HTR-8/SVneo (cell line): ENCODE measurements around the gene RPS6KL1.

ENCODE experiments used
- DNase-seq: peaks from one replicate; pipeline ENCODE4 v3.0.0; 2011; ENCODE audit warnings: low spot score, mixed read lengths; ENCODE audit not compliant: insufficient read length
- FAIRE-seq: peaks from 2 replicates; lab custom pipeline; 2011; peaks lifted over from hg19 to GRCh38; lab: Jason Lieb, UNC

RPS6KL1 gene

DNA sequence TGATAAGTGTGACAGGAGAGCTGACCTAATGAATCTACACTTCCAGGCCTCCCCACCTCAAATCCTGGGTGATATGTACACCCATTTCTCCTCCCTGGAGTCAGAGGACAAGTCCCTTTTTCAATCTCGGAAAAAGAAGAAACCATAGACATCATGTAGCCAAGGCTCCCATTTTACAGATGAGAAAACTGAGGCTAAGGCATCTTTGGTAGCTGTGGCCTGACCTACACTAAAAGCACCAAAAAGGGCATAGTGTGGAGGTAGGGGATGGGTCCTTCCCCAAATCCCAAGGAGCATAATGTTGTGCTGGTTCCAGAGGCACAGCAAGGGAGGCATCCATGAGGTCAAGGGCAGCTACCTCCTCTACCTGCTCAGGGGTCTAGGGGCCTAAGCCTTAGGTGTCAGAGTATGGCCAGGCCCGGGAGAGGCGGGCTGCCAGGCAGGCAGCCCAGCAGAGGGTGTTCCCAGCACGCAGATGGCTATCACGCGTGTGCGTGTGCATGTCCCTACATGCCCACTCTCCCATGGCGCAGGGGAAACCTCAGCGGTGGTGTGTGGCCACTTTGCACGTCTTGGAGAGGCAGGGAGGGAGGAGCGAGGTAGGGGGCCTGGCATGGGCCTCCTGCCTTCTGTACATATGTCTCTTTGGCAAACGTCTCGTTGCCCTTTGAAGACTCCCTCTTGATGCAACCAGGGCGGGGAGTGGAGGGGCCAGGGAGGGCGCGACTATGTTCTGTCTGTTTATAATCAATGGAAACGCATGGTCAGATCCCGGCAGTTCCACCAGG is 29.8 kb upstream of the RPS6KL1 start:
- FAIRE-seq (peak; percentile 94), DNase-seq (no peak)

DNA sequence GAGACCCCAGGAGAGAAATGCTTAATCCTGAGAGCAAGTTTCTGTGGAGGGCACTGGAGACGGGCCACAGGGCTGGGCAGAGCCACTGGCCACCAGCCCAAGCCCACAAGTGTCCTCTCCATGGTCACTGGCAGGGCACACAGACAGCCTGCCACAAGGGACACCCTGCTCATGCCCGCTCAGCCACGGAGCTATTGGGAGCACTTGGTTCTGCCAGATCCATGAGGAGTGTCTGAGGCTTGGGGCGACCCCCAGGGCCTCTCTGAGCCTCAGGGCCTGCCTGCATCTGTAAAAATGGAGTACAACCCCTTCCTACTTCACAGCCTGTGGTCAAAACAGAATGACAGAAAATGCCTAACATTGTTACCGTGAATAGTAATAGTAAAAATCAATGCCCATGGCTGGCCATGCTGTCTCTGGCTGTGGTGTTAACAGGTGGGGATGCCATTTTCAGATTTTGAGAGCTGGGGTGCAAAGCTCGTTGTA is 29.2 kb upstream of the RPS6KL1 start:
- no peak for DNase-seq
- FAIRE-seq: no peak

- FAIRE-seq (peak; percentile 75), DNase-seq (no peak)
These were observed 28.6 kb upstream of the RPS6KL1 start for GRCh38 chr14:74951443-74952179.

DNA sequence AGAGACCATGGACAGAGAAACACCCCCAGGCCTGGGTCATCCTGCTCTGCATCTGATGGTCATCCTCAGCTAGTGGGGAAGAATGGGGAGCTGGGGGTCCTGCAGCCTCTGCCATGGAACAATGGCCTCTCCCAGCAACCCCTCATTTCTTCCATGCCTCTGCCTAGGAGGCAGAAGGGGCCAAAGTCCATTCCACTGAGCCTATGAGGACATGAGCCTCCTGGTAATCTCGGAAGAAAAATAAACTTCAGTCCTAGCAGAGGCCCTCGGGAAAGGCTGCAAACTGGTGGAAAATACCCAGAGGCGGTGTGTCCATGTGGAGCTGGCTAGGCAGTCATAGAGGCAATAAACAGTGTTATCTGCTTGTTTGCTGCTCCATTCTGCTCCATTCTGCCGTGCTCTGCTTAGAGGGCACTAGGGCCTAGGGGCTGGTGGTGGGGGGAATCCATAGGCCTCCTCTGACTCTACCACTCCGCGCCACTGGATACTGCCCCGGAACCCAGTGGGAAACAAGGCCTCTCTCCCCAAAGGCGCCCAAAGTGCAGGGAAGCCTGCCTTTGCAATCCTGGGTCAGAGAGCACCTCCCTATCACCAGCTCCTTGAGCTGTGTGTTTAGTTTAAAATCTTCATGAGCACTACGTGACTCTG is 27.9 kb upstream of the RPS6KL1 start:
- FAIRE-seq (peak; percentile 75), DNase-seq (no peak)

GRCh38 chr14:74949859-74950573 is 27.0 kb upstream of the RPS6KL1 start:
- peak; percentile 72 for FAIRE-seq
- DNase-seq: no peak

DNA sequence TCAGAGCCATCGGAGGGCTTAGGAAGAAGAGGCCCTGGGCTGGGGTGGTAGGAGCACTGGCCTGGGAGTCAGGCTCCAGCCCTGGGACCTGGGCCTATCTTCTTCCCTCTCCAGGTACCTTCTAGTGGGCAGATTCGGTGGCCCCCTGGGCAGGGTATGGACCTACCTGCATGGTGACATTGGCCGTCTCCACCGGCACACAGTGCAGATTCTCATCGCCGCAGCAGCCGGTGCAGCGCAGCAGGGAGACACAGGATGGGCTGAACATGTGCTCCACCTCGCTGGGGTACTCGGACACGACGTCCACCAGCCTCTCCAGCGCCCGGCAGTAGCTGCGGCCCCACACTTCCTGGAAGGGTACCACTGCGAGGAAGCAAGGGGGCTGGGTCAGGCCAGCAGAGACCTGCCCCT is 26.1 kb upstream of the RPS6KL1 start:
- FAIRE-seq (peak; percentile 72), DNase-seq (no peak)

DNA sequence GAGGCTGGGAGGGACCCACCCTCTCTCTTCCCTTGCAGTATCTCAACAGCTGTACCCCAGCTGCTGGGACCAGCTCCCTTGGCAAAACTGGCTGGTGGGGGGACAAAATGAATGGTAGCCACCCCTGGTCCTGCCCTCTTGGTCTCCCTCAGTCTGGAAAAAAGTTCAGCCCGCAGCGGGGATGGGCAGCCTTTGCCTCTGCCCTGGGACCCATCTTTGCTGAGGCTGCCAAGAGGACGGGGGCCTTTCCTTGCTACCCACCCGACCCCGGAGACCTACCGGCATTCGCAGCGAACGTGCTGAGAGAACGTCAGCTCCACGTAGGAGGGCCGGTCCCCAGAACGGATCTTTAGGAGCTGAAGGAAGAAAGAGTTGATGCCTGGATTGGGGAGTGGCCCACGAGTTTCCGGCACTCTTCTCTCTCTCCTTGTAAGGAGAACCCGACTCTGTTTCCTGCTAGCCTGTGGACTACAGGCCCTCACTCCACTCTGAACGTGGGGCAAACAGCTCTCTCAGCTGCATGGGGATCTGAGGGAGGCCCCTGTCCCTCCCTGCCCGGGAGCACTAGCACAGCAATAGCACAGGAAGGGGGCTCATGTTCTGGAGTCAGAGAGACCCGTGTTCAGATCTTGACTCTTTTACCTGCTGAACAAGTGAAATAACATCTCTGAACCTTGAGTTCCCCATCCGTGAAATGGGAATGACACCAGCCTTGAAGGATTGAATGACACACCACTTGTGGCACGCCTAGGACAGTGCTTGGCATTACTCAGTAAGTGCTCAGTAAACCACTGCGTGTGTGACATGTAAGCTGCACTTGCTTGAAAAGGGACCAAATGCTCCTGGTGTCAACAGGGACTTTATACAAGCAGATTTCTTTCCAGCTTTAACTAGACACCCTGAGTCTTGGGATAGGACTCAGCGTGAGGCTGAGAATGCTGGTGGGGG is 25.4 kb upstream of the RPS6KL1 start:
- peak; percentile 86 for FAIRE-seq

DNA sequence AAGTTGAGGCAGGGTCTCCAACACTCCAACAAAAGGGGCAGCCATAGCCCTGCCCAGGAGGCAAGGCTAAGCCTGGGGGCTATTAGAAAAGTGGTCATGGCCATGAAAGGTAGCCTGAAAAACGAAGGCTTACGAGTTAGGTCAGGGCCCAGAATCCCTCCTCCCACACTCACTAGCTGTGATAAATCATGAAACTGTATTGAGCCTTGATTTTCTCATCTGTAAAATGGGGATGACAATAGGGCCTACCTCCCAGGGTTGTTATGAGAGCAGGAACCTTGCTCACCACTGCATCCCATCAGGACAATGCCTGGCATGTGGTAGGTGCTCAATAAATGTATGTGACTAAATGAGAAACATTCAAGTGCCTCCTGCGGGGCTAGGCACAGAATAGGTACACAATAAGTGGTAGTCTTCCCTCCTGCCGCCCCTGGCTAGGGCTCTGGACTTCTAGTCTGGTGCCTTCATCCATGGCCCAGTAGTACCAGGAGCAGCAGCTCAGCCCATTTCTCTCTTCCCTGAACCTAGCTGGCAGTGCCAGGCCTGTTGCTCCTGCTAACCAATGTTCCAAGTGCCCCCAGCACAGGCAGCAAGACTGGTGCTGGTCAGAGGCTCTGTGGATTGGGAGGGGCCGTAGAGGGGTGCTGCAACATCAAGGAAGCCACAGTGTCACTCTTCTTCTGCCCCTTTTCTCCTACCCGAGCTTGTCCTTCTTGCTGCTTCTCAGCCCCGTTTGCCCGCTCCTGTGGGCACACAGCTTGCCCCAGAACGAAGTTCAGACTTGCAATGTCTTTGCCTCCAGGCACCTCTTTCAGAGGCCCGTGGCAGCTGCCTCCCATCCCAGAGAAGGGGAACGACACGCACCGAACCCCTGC is 24.5 kb upstream of the RPS6KL1 start:
- FAIRE-seq (peak; percentile 89), DNase-seq (no peak)

More for the DNA sequence above, 25.4 kb upstream of the RPS6KL1 start:
- no peak for DNase-seq

GRCh38 chr14:74946659-74947281 is 23.7 kb upstream of the RPS6KL1 start:
- FAIRE-seq: no peak
- no peak for DNase-seq

DNA sequence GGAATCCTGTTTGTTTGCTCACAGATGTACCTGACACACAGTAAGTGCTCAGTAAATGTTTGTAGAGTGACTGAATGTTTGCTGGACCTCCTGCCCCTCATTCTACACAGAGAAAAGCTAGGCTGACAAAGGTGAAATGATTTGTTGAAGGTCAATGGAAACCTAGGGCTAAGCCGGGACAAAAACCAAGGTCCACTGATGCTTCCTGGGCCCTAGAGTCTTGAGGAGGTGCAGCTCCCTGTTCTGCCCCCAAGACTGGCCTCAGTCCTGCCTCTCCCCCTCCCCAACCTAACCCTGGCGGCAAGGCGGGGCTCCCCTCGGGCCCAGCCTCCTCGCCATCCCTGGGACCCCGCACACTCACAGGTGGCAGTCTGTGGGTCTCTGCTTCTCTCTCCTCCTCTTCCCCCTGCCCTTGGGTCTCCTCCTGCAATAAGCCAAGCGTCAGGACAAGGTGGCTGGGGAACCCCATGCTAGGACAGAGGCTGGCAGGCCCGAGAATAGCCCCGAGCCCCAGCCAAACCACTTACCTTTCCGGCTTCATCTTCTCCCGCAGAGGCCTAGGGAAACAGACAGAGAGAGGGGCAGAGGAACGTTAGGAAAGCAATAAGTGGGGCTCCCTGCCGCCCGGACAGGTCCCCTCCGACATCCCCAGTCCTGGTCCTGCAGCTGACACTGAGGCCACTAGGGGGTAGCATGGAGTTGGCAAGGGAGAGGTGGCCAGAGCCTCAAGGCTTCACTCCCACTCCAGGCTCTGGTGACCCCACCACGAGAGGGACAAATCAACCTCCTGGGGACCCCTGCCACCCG is 23.0 kb upstream of the RPS6KL1 start:
- peak; percentile 99 for DNase-seq
- peak; percentile 99 for FAIRE-seq

DNA sequence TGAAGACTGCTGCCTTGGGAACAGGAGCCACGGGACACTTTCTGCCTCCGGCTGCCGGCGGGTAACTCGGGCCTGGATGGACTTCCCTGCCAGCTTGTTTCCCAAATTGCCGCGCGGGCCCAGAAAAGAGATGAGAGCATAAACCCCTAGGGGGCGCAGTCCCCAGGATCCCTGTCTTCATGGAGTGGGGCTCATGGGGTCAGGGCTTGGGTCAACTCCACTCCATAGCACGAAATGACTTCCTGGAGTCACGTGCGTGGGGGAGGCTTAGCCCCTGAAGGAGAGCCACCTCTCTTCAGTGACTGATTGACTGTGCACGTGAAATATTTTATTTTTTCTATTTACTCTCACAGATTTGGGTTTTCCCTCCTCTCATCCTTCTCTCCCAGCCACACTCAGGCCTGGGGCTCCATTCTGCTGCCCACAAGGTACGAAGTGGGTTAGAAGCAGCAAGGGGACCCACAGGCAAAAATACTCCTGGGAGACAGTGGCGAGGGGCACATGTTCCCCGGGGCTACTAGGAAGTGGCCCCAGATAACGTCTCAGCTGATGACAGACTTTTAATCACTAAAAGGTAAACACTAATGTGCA is 22.3 kb upstream of the RPS6KL1 start:
- FAIRE-seq (peak; percentile 66), DNase-seq (no peak)

GRCh38 chr14:74942608-74943007 is 19.5 kb upstream of the RPS6KL1 start:
- FAIRE-seq (peak; percentile 54), DNase-seq (no peak)

DNA sequence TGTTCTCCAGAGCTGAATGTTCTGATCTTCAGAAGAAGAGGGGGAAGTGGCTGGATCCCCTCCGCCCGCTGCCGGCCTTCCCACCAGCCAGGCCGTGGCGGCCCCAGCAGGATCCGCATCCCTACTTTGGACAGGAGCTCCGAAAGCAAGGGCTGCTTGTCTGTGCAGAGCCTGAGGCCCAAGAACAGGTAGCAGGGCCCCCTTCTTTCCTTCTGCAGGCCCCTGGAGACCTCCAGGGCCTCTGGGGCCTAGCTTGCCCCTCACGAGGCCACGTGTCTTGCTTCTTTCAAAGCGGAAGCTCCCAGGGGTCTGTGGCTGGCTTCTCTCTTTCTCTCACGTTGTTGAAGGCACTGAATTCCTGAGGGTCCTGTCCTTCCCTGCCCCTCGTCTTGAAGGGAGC is 19.1 kb upstream of the RPS6KL1 start:
- no peak for DNase-seq
- FAIRE-seq: no peak

DNA sequence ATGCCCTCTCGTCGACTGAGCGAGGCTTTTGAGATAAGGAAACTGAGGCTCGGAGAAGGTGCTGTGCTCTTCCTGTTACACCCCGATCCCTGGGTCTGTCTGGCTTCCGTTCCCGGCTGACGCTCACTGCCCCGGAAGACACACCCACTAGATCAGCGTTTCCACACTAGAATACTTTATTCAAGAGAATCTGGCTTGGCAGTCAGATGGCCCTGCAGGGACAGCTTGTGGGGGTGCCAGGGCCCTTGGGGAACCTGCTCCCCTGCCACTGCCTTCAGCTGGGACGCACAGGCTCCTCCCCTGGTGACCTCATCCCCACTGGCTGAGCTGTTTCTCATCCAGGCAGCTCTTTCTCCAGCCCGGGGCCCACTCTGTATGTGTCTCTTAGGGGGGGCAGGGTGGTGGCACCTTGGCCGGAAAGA is 18.6 kb upstream of the RPS6KL1 start:
- FAIRE-seq: peak; percentile 49
- DNase-seq: no peak

DNA sequence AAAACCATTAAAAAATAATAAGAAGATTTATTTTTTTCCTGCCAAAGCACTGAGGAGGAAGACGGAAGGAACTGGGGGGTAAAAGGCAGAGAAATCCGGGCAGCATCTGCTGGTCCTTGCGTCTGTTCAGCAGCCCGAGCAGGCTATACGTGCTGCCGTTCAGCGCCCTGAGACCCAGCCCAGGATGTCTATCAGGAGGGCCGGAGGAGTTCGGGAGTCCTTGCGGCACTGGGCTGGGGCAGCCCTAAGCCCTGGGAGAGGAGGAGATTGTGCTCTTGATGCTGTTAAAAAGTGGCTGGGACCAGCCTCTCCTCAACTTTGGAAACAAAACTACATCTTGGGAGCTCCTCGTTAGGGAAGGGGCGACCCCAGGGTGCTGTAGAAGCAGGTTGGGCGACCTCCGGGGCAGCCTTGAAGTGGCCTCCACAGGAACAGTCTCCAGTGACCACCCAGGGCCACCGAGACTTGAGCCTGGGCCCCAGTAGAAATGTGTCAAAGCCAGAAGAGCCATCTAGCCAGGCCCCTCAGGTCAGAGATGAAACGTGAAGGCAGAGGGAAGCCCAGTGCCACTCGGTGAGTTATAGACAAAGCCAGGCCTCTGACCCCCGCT is 18.0 kb upstream of the RPS6KL1 start:
- FAIRE-seq (peak; percentile 16), DNase-seq (no peak)
